Loucy (cell line): ENCODE data around the gene PHLDB2.

Experiments
- EZH2phosphoT487 ChIP-seq: fragments of 200-600 bp; IDR thresholded peaks from 2 replicates; pipeline ENCODE4 v1.6.1; 2018; ENCODE audit warnings: antibody characterized with exemption, mild to moderate bottlenecking, moderate library complexity, borderline replicate concordance
- TF ChIP-seq, protein P1 (sequence below): fragments of 200-600 bp; sonication (generic); conservative IDR thresholded peaks from 2 replicates; pipeline ENCODE4 v1.5.1; 2014; ENCODE audit warnings: mild to moderate bottlenecking, antibody characterized with exemption, low read length

DNA sequence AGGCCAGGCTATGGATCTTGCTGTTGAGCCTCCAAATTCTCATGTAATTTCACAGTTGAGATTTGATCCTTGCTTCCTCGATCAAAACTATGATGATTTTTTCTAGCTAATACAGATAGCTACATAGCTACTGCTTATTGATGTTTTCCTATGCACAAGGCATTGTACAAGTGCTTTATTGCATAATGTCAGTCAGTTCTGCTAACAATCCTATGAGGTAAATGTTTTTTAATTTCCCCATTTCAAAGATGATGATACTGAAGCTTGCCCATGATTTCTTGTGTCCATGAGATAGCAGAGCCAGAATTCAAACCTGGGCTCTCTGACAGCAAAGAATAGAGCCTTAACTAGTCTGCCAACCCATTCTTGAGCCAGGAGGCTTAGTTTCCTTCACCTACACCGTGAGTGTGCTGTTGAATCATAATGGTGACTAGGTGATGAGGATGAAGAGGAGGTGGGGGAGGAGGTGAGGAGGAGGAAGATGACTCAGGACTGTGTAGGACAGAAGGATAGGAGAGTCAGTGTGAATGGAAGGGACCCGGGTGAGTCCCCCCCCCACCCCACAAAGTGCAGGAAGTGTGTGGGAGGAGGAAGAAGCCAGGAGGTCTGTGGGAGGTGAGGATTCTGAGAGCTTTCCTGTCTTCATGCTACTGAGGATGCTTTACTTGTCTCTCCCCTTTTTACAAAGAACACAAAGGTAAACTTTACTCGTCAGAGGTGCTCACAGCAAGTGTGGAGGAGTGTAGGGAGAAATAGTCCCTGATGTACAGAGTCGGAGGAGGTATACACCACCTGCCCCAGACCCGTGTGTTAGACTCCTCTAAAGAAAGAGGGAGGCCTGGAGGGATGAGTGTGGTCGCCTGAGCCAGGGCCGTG, 143.3 kb downstream of the PHLDB2 start:
- TF ChIP-seq, protein P1, sequence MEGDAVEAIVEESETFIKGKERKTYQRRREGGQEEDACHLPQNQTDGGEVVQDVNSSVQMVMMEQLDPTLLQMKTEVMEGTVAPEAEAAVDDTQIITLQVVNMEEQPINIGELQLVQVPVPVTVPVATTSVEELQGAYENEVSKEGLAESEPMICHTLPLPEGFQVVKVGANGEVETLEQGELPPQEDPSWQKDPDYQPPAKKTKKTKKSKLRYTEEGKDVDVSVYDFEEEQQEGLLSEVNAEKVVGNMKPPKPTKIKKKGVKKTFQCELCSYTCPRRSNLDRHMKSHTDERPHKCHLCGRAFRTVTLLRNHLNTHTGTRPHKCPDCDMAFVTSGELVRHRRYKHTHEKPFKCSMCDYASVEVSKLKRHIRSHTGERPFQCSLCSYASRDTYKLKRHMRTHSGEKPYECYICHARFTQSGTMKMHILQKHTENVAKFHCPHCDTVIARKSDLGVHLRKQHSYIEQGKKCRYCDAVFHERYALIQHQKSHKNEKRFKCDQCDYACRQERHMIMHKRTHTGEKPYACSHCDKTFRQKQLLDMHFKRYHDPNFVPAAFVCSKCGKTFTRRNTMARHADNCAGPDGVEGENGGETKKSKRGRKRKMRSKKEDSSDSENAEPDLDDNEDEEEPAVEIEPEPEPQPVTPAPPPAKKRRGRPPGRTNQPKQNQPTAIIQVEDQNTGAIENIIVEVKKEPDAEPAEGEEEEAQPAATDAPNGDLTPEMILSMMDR: no peak
- TF ChIP-seq EZH2phosphoT487: no peak
